Activated CD8-positive, alpha-beta memory T cell treated with anti-CD3 and anti-CD28 coated beads for 36 hours (primary cell): ENCODE measurements around the gene CTDP1. TPM values are rescaled to one million over a fixed set of nuclear protein-coding genes. Genes with fewer than 3 reads are reported as not detected.

Source experiments
- CTCF ChIA-PET: fragments of 350-600 bp; sonication (Branson Sonifier 250); formaldehyde crosslinking; loops from one replicate; lab custom pipeline; 2021; ENCODE audit warnings: antibody characterized with exemption; lab: Charles Lee
- POLR2A ChIA-PET: fragments of 350-600 bp; sonication (Branson Sonifier 250); formaldehyde crosslinking; loops from one replicate; lab custom pipeline; 2021; ENCODE audit warnings: antibody characterized with exemption; lab: Charles Lee
- total RNA-seq, 2 experiments: library from RNA; stranded (reverse); gene quantifications; one replicate each; pipeline ENCODE4 v1.2.3, GENCODE V29; 2021

CTDP1 gene
- 10 to 100 TPM; 41.5 to 42.9 TPM for total RNA-seq

GRCh38 chr18:79679552-79680099, at the start of gene CTDP1:
Gene CTDP1 (plus strand): TSS chr18:79679803. CDS start chr18:79679948, 145 bp downstream.
- POLR2A ChIA-PET = interaction anchor here (1.0 to 2.1 kb wide), 2 partner anchors 156 to 284 kb away, joined by 3 to 11 read pairs; no protein-coding TSS in a partner anchor
- CTCF ChIA-PET = interaction anchor here (1.1 kb wide), 1 partner anchor 284 kb away, joined by 3 read pairs; the partner anchor contains the start of gene NFATC1

GRCh38 chr18:79630281-79631095, 49.1 kb upstream of the CTDP1 start:
- CTCF ChIA-PET = no interaction called here
- POLR2A ChIA-PET = no interaction called here

GRCh38 chr18:79631096-79631507, 48.5 kb upstream of the CTDP1 start:
- CTCF ChIA-PET = no interaction called here
- POLR2A ChIA-PET = no interaction called here

- ChIA-PET POLR2A (interaction anchor here (0.7 kb wide), 1 partner anchor 371 kb away, joined by 3 read pairs; no protein-coding TSS in a partner anchor), CTCF (no interaction called here)
These were observed 47.7 kb upstream of the CTDP1 start for GRCh38 chr18:79631761-79632446.

GRCh38 chr18:79632765-79633164, 46.8 kb upstream of the CTDP1 start:
- ChIA-PET POLR2A (no interaction called here), CTCF (no interaction called here)

GRCh38 chr18:79634186-79634585, 45.4 kb upstream of the CTDP1 start:
- ChIA-PET POLR2A (no interaction called here), CTCF (no interaction called here)

- POLR2A ChIA-PET = no interaction called here
- CTCF ChIA-PET = no interaction called here
These were observed 44.8 kb upstream of the CTDP1 start for GRCh38 chr18:79634593-79635426.

- POLR2A ChIA-PET = no interaction called here
- CTCF ChIA-PET = no interaction called here
These were observed 44.2 kb upstream of the CTDP1 start for GRCh38 chr18:79635427-79635726.

GRCh38 chr18:79637181-79637920, 42.3 kb upstream of the CTDP1 start:
- CTCF ChIA-PET = no interaction called here
- POLR2A ChIA-PET = no interaction called here

GRCh38 chr18:79637921-79638909, 41.4 kb upstream of the CTDP1 start:
- ChIA-PET POLR2A (no interaction called here), CTCF (no interaction called here)

GRCh38 chr18:79639072-79639829, 40.4 kb upstream of the CTDP1 start:
- ChIA-PET CTCF (no interaction called here), POLR2A (no interaction called here)

GRCh38 chr18:79640064-79640672, 39.4 kb upstream of the CTDP1 start:
- CTCF ChIA-PET = no interaction called here
- POLR2A ChIA-PET = no interaction called here

GRCh38 chr18:79640875-79641274, 38.7 kb upstream of the CTDP1 start:
- CTCF ChIA-PET = no interaction called here

GRCh38 chr18:79641722-79642497, 37.7 kb upstream of the CTDP1 start:
- CTCF ChIA-PET = interaction anchor here (3.7 kb wide), 1 partner anchor 262 kb away, joined by 24 read pairs; no protein-coding TSS in a partner anchor
- POLR2A ChIA-PET = no interaction called here

More at GRCh38 chr18:79640875-79641274, 38.7 kb upstream of the CTDP1 start:
- POLR2A ChIA-PET = no interaction called here

- ChIA-PET POLR2A (no interaction called here), CTCF (interaction anchor here (1.1 to 3.7 kb wide), 3 partner anchors 12 to 263 kb away, joined by 3 to 24 read pairs (median 4); no protein-coding TSS in a partner anchor)
These were observed 37.0 kb upstream of the CTDP1 start for GRCh38 chr18:79642626-79643025.
